NAMALWA (cell line): ENCODE data around the gene GPHB5.
"Not testable (repeated sequence)": the region's sequence is repeated elsewhere in the genome, so short reads cannot be mapped to it uniquely, and the experiment has no call there.

ENCODE experiments used
- DNase-seq: peaks from one replicate; pipeline ENCODE4 v3.0.0-alpha.2; 2015; ENCODE audit warnings: low spot score

Gene GPHB5

GRCh38 chr14:63295231-63295685 lies 23.5 kb downstream of the GPHB5 start:
- no peak for DNase-seq

DNA sequence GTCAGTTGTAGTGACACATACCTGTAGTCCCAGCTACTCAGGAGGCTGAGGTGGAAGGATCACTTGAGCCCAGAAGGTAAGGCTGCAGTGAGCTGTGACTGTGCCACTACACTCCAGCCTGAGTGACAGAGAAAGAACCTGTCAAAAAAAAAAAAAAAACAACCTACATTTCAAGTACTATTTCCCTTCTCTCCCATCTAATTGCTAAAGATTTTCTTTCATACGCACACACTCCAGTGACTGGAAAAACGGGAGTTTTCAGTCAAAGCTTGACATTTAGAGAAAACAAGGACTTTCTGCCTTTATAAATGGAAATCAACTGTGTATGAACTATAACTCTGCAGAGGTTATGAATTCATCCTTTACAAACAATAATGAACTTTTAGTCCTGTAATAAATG lies 25.9 kb downstream of the GPHB5 start:
- DNase-seq = no peak

DNA sequence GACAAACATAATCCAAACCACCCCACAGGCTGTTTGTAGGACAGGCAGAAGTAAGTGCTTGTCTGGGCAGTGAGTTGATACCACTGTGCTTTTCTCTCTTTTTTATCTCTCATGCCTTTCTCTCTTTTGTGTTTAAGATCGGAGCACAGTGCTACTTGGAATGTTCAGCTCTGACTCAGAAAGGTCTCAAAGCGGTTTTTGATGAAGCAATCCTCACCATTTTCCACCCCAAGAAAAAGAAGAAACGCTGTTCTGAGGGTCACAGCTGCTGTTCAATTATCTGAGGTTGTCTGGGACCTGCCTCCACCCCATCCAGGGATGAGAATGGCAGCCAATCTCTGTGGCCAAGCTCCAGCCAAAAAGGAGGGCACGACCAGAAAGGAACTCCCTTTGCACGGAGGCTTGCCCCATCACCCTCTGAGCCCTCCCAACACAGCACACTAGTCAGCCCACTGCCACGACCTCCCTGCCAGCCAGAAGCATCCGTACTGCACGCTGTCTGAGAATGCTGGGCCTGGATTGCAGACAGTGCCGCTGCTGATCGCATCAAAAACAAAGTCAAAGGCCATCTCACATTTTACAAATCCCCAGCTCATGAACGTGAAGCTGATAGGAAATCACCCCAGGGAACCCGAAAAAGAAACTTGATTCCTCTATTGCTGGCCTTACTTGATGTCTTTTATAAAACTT lies 27.8 kb downstream of the GPHB5 start:
- DNase-seq = no peak

DNA sequence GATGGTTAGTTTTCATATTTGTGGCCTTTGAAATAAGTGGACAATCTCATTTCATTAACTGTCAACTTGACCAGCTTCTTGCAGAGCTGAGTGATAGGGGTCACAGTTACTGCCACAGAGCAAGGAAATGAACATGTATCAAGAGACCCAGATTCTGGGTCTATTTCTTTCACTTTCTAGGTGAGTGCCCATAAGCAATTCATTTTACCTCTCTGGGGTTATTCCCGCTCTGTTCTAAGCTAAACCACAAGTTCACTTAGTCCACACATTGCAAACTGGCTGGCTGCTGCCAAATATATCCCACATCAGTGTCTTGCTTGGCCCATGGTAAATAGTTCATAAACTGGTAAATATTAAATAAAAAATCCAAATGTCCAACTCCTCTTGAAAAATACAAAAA lies 29.9 kb downstream of the GPHB5 start:
- DNase-seq = no peak

DNA sequence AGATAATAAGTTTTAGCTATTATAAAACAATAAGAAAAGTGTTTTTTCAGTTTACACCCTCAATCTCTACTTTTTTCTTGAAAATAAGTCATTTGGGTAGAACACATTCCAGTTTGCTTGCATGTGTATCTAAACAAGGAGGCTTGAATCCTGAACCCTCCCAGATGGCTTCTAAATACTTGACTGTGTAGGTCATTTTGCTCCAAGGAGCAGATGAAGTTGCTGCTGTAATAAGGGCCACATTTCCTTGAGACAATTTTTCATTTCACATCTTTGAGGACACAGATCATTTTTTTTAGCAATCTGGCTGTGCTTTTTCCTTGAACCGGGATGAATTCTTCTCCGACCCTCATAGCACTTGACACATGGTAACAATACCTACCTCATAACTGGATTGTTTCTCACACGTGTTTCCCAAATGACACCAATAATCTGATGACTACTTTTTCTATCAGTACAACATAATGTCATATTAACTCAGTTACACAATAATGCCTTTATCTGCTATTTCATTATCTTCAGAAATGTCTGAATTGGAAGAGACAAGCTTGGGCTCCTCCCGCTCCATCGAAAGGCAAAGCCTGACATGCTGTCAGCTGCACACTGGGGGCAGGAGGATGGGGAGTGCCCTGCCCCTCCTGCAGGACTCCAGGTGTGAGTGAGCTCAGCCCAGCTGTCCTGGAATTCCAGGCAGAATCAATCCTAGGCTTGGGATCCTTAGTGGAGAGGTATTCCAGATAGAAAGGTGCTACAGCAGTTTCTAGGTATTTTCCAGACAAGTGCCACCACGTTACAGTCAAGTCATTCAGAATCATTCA lies 30.9 kb downstream of the GPHB5 start:
- no peak for DNase-seq

- DNase-seq = no peak
Observed at GRCh38 chr14:63286071-63286470, 32.7 kb downstream of the GPHB5 start.

DNA sequence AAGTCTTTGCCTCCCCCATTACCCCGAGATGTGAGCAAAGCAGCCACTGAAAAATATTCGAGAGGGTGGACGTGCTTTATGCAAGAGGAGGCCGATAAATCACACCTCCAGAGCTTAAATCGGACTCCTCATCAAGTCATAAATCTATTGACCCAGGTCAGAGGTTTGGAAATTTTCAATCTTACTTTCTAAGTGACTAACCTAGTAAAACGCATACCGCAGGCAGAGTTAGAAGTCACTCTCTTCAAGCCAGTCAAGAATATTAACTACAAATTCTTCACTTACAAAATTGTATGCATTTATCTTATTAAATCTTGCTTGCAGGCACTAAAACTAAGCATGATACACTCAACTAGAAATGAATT lies 34.9 kb downstream of the GPHB5 start:
- DNase-seq = no peak

GRCh38 chr14:63282997-63283883 lies 35.5 kb downstream of the GPHB5 start:
- no peak for DNase-seq

DNA sequence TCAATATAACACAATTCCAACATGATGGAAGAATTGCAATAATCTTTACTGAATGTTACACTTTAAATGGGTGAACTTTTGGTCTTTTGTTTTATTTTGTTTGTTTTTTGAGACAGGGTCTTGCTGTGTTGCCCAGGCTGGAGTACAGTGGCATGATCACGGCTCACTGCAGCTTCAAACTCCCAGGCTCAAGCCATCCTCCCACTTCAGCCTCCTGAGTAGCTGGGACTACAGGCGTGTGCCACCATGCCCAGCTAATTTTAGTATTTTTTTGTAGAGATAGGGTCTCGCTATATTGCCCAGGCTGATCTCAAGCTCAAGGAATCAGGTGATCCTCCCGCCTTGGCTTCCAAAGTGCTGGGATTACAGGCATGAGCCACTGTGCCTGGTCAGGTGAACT lies 38.8 kb downstream of the GPHB5 start:
- not testable (repeated sequence) for DNase-seq

- DNase-seq = no peak
Observed at GRCh38 chr14:63277591-63278183, 41.0 kb downstream of the GPHB5 start.

DNA sequence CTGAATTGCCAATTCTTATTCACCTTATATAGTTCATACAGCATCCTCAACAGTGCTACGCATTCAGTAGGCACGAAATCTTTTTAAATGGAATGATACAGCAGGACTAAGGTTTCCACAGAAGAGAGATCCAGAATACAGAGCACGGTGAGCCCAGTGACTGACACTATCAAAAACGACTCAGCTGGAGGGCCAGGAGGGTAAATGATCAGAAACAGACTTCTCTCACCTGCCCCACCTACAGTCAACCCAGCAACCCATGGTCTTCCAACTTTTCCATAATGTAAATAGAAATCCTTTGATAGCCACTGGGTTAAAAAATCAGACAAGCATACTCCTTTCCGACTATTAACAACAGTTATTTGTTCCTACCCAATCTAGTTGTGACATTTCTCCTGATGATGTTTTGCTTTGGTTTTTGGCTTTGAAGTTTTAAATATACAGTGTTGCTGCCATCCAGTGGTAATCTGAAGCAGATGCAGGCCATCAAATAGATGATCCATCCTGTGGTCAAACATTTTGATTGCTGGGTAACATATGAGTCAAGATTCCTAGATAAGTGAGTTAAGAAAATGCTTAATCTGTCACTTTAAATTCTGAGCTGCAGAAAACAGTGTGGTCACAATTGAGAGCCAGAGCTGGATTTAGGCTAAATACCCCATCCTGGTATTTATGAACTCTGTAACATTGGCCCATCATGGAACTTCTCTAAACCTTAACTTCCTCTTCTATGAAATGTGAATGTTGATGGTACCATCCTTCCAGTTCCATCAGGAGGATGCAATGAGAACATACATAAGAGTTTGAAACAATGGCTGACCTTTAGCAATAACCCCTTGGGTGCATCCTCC lies 42.0 kb downstream of the GPHB5 start:
- DNase-seq = peak; percentile 37

DNA sequence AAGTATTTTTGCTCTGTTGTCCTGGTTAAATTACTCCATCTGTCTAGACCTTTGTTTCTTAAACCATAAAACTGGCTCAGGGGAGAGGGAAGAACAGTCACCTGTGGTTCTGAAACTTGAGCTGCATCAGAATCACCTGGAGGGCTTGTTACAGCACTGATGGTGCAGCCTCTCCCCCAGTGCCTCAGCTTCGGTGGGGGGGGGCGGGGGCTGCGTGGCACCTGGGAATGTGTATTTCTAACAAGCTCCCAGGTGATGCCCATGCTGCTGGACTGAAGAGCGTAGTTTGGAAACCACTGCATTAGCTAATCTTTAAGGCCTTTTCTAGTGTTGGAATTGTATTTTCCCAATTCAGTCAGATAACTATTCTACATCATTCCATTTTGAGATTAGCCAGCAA lies 42.7 kb downstream of the GPHB5 start:
- no peak for DNase-seq

GRCh38 chr14:63275611-63276010 lies 43.1 kb downstream of the GPHB5 start:
- DNase-seq = no peak

GRCh38 chr14:63273717-63274655 lies 44.7 kb downstream of the GPHB5 start:
- no peak for DNase-seq

DNA sequence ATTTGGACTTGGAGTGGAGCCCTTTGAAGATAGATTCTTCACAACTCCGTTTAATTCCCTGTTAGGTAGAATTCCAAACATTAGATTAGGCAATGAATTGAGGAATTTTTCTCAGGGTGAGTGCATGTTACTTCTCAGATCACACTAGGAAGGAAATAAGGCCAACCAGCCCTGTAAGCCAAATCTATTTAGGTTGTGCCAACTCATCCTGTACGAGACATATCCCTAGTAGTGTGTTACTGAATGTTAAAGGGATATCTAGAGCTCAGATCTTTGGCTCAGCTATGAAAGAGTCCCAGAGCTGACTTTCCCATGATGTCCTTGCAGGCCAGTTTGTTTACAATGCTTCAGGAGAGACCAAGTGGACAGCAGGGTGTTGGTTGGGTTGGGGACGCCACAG lies 45.6 kb downstream of the GPHB5 start:
- DNase-seq = no peak

DNA sequence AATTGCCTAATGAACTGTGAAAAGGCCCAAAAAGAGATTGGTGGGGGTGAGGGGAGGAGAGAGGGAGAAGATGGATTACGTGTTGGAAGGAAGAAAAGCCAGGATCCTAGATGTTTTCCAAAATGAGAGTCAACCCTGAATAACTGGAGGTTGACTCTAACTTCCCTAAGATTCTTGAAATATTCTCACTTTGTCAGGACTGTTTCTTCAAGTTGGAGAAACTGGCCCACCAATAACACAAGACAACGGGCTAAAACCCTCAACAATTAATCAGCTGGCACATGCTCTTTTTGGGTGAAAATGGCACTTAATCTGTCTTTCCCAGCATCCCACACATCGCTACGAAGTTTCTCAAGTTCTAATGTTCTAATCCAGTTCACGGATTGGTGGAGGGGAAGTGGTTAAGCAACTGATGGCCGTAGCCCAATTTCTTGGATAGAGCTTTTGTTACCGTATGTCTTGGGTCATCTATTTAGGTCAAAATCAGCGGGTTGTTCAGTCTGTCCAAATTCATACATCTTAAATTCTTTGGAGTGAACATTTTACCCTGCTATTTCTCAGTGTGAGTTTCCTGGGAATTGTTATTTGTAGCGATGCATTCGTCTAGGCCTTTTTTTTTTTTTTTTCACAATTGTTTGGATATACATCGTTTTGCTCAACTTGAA lies 49.0 kb downstream of the GPHB5 start:
- no peak for DNase-seq

DNA sequence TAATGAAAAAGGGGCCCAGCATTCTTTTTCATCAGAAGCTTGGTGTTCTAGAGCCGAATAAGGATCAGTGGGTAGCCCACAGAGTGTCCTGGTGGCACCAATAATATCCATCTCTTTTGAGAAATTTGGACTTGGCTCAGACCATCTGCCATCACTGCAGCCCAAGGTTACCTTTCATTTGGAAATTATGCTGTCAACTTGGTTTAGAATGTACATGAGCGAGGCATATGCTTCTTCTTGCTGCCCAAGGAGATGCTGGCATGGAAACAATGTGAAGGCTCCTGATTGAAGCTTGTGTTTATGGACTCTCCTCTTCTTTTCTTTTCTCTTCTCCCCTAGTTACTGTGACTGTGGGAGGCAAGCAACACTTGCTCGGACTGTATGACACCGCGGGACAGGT lies 50.0 kb downstream of the GPHB5 start:
- no peak for DNase-seq

DNA sequence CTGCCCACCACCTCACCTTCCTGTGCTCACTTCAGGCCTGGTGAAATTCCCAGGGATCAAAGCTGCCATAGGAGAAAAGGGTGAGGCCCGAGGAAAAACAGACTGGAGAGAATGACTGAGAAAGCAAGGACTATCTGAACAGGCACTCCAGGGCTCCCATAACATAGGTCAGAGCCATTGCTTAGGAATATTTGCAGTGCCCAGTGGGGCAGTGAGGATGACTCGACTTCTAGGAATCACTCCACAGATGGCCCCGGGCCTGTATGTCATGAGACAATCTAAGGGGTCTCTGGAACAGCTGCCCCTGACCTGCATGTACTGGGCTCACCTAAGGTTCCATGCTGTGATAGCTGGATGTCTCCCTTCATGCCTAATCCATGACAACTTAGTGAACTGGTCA lies 51.6 kb downstream of the GPHB5 start:
- DNase-seq = no peak

- no peak for DNase-seq
Observed at GRCh38 chr14:63266106-63266505, 52.6 kb downstream of the GPHB5 start.
